SHP77 (cell line): ENCODE data around the gene MMEL1.
A peak's percentile ranks its signal among the peaks of the same experiment; 100 is the strongest.

Source experiments
- DNase-seq, 2 experiments: peaks; one replicate each; lab custom pipeline; 2025; lab: John Stamatoyannopoulos, UW

Gene MMEL1

DNA sequence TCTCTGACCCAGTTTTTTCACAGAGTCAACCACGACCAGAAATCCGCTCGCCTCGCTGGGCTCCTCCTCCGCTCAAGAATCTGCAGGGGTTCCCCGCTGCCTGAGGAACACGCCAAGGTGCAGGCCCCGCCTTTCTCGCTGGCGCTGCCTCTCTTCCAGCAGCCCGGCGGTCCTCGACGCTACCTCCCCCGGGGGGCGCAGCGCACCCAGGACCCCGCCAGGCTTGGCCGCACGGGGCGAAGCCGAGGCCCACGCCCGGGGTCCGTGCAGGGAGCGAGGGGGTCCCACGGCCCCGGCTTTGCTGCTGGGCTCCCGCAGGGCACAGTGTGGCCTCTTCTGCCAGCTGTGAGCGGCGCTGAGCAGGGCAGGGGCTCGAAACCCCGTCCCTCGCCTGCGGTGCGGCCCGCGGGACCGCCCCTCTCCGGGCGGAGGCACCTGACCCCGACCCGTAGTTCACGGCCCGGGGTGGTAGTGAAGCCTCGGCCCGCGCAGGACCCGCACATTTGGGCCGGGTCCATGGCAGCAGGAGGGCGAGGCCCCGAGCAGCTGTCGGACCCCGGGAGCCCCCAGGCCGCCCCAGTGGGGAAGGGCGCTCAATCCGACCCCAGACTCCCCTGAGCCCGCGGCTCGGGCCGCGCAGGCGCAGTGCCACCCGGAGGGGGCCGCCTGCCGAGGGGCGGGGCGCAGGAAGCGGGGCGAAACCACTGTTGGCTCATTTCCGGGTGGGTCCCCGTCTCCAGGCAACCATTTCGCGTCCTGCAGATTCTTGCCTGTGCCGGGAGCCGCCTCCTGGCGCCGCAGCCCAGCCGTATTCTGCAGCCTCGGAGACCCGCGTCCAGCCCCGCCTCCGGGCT, 10.0 kb upstream of the MMEL1 start:
- peak; percentile 77 to 87 for DNase-seq

DNA sequence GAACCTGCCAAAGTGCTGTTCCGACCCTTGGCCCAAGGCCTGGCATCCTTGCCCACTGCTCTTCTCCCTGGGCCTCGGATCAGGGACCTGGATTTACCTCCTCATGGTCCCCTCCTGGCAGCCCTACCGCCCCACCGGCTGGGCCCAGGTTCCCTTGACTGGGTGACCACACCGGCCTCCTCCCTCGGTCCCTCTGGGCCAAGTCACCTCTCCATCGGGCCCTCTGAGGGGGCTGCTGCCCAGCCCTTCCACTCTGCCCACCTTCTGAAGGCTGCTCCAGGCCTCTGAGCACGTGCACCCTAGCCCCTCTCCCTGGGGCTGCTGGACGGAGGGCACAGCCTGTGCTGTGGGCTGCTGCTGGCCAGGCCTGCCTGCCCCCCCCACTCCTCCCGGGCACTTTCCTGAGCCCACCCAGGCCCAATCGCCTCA, 9.3 kb upstream of the MMEL1 start:
- no peak for DNase-seq

DNA sequence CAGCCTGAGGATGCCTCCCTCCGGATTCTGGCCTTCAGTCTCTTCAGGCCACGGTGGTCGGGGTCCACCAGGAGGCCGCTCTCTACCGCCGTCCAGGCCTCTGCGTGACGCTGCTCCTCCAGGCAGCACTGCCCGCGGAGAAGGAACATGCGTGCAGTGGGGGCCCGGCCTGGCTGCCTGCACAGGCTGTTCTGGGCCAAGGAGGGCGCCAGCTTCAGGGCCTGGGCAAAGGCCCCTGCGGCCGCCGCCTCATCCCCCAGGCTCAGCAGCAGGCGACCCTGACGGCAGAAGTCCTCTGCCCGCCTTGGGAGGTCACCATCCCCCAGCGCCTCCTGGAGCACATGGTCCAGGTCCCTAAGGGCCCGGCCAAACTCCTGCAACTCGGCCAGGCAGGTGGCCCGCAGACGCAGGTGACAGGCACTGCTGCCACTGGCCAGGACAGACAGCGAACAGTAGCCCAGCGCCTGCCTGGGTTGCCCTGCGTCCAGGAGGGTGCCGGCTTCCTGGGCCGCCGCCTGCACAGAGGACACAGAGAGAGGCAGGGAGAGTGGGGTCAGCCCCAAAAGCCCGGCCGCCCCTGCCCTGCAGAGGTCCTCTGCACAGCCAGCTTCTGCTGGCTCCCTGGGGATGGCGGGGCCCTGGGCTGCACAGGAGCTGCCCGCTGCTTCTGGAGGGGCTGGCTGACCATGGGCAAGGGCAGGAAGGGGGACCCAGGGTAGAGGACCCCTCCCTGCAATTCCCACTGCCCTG, 8.7 kb upstream of the MMEL1 start:
- DNase-seq = no peak

DNA sequence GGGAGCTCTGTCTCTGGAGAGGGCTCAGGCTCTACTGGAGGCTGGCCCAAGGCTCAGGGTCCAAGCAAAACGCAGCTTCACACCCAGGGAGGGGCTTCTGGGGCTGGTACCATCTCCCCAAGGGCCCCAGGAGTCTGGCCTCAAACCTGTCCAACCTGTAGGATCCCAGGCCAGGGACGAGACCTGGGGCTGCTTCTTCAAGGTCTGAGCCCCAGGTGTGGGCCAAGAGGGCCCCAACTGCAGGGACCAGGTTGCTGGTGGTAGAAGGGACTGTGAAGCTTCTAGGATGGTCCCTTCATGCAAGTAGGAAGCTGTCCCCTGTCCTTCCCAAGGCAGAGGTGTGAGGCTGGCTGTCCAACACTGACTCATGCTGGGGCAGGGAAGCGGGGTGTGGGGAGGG, 7.8 kb upstream of the MMEL1 start:
- no peak for DNase-seq

DNA sequence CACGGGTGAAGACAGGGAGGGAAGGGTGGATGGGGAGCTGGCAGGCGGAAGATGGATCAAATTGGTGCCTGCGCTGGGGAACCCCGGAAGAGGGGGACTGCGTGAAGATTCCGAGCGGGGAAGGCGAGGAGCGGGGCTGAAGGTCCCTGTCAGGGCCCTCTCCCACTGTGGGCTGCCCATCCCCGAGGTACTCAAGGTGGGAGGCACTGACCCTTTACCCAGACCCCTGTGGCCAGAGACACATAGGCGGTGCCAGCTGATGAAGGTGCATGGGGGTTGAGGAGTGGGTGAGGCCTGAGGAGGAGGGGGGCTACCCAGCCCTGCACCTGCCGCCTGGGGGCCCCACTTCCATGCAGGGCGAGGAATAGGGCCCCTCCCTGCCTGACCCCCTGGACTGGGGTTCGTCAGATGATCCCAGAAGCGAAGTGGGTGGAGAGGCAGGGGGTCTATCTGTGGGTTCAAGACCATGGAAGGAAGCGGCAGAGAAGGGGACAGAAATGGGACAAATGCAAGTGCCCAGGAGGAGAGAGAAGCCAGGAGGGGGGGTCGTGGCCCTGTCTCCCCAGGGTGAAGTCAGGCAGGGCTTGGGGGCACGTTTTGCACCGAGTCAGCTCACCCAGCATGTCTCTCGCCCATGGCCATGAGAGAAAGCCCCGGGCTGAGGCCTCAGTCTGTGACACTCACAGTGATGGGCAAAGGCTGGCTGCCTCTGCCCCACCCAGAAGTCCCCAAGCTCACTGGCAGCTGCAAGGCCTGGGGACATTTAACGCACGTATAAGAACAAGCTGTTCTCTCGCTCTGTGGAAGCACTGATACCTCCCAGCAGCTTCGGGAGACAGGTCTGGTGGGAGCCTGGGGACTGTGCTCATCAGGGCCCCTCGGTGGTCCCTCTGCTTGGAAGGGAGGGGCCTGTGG, 7.0 kb upstream of the MMEL1 start:
- DNase-seq = no peak

DNA sequence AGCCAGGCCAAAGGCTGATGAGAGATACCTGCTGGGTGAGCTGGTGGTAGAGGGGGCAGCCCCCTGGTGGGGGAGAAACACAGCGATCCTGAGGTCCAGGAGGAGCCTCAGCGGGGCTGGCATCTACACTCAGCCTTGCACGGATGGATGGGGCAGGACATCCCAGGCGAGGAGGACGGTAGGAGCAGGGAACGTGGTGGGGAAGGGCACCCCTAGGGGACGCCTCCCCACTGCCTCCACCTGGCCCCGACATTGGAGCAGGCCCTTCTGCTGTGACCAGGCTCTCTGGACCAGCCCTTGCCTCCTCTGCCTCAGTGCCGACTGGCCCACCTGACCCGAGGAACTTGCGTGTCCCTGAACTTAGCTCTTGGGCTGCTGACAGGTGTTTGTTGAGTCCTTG, 6.4 kb upstream of the MMEL1 start:
- DNase-seq = no peak

DNA sequence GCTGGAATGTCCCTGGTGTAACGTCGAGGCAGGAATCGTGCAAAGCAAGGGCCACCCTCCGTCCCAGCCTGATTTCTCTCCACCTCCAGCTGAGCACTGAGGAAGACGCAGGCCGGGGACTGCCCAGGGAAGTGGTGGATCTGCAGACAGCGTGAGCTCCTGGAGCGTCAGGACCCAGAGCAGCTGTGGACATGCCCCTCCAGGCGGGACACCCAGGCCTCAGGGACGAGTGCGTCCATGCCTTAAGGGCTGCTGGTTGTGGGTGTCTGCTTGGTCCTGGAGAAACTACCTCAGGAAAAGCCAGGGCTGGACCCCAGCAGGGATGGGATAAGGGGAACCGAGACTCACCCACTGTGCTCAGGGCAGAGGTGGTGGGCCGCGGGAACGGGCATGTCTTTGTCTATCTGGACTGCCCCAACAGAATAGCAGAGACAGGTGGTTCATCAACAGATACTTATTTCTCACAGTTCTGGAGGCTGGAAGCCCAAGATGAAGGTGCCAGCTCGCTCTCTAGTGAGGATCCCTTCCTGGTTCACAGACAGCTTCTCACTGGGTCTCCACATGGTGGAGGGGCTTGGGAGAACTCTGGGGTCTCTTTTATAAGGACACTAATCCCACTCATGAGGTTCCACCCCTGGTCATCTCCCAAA, 5.8 kb upstream of the MMEL1 start:
- no peak for DNase-seq

DNA sequence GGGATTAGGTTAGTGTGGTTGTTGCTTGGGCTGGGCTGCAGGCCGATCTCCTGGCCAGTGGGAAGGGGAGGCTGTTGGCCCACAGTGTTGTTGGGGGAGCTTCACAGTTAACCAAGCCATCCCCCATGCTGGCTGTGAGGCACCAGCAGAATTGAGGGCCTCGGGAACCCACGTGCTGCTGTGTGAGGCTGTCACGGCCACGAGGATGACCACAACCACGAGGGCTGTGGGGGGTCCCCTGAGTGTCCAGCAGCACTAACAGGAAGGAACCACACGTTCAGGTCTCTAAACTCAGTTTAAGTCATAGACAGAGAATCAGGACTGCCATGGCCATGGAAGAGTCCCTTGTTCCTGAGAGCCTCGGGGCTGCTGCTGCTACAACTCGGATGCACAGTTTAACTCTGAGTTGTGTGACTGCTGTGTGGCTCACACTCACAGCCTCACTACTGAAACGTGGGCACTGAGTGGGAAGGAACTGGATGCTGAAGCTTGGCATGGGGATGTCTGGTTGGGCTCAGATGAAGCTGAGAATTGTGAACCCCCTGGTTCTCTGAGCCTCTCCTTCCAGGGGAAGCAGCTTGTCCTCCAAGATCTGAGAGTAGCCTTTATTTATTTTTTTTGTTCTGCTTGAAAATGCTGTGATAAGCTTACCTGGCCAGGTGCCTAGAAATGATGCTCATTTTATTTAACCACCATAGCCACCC, 4.8 kb upstream of the MMEL1 start:
- no peak for DNase-seq

DNA sequence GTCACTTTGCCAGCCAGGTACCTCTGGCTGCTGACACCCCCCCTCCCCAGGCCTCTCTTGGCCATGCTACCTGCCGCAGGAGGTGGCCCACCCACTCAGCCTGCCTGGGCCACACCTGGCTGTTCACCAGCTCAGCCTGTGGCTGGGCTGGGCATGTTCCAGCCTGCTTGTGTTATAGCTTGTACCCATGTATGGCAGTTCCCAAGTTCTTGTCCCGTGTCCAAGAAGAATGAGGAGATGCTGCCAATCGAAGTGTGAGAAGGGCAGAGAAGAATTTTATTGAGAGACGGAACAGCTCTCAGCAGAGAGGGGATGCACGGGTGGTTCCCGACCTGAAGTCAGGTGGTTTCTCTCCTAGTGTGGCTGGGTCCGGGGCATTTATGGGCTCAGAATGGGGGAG, 3.9 kb upstream of the MMEL1 start:
- no peak for DNase-seq

DNA sequence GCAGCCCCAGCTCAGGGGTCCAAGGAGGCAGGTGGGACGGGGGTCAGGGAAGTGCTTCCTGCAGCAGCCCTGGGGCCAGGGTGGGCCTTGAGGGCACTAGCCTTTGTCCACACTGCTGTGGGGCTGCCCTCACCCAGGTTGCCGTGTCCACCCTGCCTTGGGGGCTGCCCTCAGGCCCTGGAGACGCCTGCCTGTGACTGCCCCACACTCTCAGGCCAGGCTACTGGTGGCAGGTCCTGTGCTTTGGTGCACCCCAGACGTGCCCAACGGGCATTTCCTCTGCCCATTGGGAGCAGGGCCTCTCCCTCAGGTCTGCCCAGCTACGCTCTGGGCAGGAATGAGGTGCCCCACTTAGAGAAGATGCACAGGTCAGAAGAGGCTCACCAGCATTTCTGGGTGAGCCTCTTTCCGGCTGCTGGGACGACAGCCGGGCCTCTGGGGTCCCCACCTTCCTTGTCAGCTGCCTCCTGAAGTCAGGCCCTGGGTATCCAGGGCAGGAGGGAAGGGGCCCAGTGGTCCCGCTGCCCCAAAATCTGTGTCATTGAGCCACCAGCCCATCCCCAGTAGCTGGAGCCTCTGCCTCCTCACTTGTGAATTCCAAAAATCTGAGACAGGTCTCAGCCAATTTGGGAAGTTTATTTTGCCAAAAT, 2.7 kb upstream of the MMEL1 start:
- DNase-seq = no peak

DNA sequence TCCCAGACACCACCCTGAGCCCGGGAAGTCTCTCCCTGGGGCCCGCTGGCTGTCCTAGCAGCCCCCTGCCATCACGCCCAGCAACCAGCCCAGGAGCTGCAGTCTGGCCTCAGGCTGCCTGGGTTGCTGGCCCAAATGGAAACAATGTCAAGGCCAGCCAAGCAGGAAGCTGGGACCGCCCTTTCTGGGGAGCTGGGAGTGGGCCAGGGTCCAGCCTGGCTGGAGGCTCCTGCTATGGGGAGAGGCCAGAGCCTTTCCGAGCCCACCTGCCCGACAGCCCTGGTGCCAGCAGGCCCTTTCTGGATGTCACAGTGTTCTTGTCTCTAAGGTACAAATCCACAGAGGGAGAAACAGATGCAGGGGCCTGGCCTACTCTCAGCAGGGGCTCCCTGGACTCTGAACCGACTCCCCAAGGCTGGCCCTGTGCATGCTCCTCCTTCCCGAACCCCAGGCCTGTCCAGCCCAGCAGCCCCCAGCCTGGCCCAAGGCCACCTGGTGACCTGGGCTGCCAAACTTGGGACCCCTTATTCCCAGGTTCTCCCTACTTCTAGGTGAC, 1.2 kb upstream of the MMEL1 start:
- no peak for DNase-seq

DNA sequence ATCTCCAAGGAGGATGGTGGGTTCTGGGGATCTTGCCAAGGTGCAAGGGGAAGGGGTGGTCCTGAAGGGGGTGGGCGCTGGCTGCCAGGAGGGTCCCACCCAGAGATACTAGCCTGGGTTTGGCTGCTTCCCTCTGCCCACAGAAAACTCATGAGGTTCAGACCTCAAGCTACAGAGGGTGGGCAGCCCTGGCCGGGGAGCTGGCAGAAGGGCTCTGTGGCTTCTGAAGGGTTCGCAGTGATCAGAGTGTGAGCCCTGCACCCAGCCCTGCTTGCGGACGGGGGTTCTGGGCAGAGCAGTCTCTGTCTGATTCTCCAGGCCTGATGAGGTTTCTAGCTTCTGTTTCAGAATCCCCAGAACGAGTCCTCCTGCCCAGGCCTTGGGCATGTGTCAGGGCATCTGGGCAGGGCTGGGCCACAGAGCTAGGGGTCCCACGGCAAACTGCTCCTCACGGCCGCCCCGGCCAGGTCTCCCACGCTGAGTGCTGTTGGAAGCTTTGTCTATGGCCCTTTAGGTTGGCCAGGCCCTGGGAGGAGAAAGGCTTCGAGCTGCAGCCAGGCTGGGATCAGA, 635 bp upstream of the MMEL1 start:
- DNase-seq = no peak

DNA sequence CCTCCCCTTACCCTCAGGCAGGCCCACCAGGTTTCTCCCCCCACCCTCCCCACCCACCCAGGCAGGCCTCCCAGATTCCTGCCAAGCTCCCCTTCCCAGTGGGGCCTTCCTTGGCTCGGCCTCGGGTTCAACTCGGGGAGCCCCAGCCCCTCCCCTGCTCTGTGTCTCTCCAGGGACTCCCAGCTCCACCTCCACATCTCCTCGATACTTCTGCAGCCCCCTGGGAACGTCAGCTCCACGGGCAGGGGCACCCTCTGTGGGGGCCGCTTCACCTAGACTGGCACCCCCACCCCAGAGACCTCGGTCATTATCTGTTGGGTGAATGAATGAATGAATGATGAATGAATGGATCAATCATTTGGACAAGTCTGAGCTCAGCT, 775 bp downstream of the MMEL1 start:
- no peak for DNase-seq

DNA sequence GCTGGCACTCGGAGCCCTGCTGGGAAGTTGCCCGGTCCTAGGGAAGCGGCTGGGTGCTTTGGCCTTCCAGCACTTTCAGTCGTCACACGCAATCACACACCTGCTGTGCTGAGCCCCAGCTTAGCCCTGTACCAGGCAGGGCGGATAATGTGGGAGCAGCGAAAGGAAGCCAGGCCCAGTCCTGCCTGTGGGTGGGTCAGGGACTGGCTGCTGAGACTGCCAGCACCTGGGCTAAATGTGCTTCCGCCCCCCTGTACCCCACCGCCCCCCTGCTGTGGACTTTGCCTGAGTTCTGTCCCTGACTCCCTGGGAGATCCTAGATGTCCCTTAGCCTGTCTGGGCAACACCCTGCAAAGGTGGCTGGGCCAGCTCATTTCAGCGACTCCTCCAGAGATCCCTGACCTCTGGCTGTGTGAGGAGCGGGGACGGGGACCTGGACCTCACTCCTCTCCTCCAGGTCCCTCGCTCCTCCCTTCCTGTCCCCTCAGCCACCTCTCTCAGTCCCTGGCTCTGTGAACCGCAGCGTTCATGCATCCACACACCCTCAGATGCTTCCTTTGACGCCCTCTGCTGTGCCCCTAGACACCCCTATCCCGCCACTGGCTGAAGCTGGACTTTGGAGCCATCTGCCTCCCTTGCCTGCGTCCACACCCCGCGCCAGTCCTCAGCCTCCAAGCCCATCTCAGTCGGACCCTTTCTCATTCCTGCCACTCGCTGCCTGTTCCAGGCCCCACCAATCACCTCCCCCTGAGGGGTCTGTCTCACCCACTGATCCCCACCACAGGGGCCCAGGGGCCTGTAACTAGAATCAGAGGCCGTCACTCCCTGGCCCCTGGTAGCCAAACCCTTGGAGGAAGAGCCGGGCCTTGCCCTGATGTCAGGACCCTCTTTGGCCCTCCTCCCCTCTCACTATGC, 1.4 kb downstream of the MMEL1 start:
- DNase-seq = no peak

DNA sequence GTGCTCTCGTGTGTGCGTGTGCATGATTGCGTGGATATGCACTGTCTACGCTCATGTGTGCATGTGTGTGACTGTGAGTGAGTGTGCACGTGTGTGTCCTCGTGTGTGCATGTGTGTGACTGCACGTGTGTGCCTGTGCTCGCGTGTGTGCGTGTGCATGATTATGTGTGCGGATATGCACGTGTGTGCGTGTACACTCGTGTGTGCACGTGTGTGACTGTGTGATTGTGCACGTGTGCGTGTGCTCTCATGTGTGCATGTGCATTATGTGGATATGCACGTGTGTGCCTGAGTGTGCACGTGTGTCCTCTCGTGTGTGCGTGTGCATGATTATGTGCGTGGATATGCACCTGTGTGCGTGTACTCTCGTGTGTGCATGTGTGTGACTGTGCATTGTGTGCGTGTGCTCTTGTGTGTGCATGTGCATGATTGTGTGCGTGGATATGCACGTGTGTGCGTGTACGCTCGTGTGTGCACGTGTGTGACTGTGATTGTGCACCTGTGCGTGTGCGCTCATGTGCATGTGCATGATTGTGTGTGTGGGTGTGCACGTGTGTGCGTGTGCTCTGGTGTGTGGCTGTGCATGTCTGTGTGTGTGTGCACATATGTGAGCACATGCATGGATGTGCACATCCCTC, 2.2 kb downstream of the MMEL1 start:
- no peak for DNase-seq

DNA sequence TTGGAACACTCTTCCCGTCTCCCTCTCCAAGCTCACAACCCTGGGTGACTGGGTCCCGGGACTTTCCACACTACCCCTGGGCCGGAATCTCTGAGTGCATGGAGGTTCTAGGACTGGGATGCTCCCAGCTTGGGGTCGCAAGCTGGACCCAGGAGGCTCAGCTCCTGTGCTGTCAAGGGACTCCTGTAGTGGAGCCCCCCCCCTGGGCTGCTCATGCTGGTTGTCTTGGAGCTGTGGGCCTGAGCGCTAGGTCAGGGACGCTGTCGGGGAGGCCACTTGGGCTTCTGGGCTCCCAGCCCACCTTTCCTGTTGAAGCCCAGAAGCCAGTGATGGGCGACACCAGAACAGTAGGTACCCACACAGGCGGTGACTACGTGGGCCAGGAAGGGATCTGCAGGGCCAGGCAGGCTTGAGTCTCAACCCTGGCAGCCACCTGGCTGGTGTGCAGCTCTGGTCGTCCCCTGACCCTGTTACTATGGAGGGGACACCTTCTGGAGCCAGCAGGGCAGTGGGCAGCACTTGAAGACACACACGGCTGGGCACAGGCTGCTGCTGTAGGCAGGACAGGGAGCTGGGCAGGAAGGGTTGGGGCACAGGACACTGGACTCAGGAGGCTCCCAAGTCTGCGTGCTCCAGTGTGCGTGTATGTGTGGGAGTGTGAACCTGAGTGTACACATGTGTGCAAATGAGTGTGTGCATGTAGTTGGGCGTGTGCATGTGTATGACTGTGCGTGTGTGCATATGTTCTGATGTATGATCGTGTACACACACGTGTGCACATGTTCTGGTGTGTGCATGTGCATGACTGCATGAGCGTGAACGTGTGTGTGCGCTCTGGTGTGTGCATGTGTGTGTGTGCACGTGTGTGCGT, 3.0 kb downstream of the MMEL1 start:
- no peak for DNase-seq

DNA sequence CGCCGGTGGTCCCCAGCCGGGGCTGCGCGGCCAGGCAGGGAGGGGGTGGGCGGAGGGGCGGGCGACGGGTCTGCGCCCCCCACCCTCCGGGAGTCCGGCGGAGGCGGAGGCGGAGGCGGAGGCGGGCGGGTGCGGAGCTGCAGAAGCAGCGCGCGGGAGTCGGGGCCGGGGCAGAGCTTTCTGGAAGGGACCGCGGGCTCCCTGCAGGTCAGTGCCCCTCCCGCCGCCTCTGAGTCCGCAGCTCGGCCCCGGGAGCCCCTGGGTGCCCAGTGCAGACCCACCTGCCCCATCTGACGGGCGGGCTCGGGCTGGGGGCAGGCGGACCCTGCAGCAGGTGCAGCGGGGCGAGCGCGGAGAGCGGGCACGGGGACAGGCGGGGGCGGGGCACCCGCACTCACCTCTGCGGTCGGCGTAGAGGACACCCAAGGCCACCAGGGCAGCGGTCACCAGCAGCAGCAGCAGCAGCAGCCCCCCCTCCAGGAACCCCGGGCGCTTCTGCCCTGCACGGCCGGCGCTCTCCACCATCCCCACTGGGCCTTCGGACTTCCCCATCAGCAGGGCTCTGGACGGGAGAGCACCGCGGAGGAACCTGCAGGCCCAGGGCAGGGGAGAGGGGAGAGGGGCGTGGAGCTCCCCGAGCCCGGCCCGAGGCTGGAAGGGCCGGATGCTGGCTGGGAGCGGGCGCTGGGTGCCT, 3.7 kb downstream of the MMEL1 start:
- no peak for DNase-seq
